ENCODE measurements around the gene GNG10. TPM values are rescaled to one million over a fixed set of nuclear protein-coding genes. Genes with fewer than 3 reads are reported as not detected.

The GNG10 gene
- total RNA-seq, 1 experiment from 2014 or later, result 31.0 TPM

GRCh38 chr9:111679199-111679598, 17.8 kb downstream of the GNG10 start:
- Histone ChIP-seq H4K91ac (ENCODE audit: insufficient read length, low read depth, low read length) (no peak overlapping the region), H3T11ph (ENCODE audit: low read length) (no peak overlapping the region), H3K23ac (ENCODE audit: insufficient read length, low read depth, low read length) (no peak overlapping the region), H3K18ac (ENCODE audit: insufficient read length, low read depth, low read length) (no peak overlapping the region), H4K5ac (ENCODE audit: insufficient read length, low read depth, low read length) (no peak overlapping the region), H3K27ac (ENCODE audit: insufficient read length, low read depth, low read length) (no peak overlapping the region), H2AK5ac (ENCODE audit: insufficient read length, low read length) (no peak overlapping the region), H2BK15ac (ENCODE audit: low read depth, low read length) (no peak overlapping the region), H3K27me3 (ENCODE audit: insufficient read depth, low read length) (no peaks in the 10 kb centered on the region), H2AFZ (ENCODE audit: low read length) (no peak overlapping the region), H2BK20ac (ENCODE audit: low read depth, low read length, poor library complexity, severe bottlenecking) (no peak overlapping the region), H3K9ac (ENCODE audit: extremely low read depth, insufficient read length, low read length) (no peak overlapping the region), H2BK5ac (ENCODE audit: insufficient read length, low read length) (no peak overlapping the region), H4K8ac (replicated peaks; ENCODE audit: insufficient read length, low read depth, low read length) (no peak overlapping the region), H3K23me2 (ENCODE audit: insufficient read length, low read depth, low read length, poor library complexity, severe bottlenecking) (no peaks in the 10 kb centered on the region), H4K20me1 (ENCODE audit: control insufficient read depth, insufficient read depth, insufficient read length) (no peaks in the 10 kb centered on the region), H3K4me2 (ENCODE audit: insufficient read depth, insufficient read length, low read length) (no peak overlapping the region), H3K56ac (ENCODE audit: insufficient read length, low read depth, low read length) (no peak overlapping the region), H3K4me1 (ENCODE audit: insufficient read depth, low read length) (peaks cover 2% of the 10 kb centered on the region; the same call in 1 of the 2 replicates), H2BK12ac (ENCODE audit: insufficient read length, low read depth, low read length) (no peak overlapping the region), H3K9me3 (ENCODE audit: control insufficient read depth, low read depth, low read length) (no peaks in the 10 kb centered on the region), H3K79me1 (ENCODE audit: insufficient read depth, low read depth, low read length, poor library complexity, severe bottlenecking) (no peaks in the 10 kb centered on the region), H2BK120ac (ENCODE audit: low read depth, low read length, poor library complexity, severe bottlenecking) (no peak overlapping the region), H3K4ac (ENCODE audit: low read depth, low read length) (no peak overlapping the region), H3K79me2 (ENCODE audit: insufficient read depth, low read length) (no peaks in the 10 kb centered on the region), H3K14ac (ENCODE audit: insufficient read depth, low read length) (no peak overlapping the region)
- peaks cover 0 to 6% of the 10 kb centered on the region in 2 experiments; a peak in 3 of 5 replicates for H3K9me3 Mint-ChIP-seq
- no peak overlapping the region; a peak in 1 of 7 replicates for H3K27ac Mint-ChIP-seq
- no peaks in the 10 kb centered on the region for H3K27me3 Mint-ChIP-seq (ENCODE audit: low read depth)
- no peak for TF ChIP-seq CTCF (conservative IDR thresholded peaks at IDR 0.05)
- no peak overlapping the region for H3K4me3 Mint-ChIP-seq
- no peaks in the 10 kb centered on the region for H3K4me1 Mint-ChIP-seq
- H3K36me3 Mint-ChIP-seq (ENCODE audit: insufficient read depth in 1 of 3, low read depth in 3 of 3), result peaks cover 2 to 14% (median 7%) of the 10 kb centered on the region in 3 experiments
- no peak for DNase-seq
- WGBS (ENCODE audit: extremely low coverage, insufficient read length, low lambda C conversion rate), result no CpG with 5 or more reads among the region's 6 CpGs
